Measurements from ENCODE around the gene DHX32. TPM values are rescaled to one million over a fixed set of nuclear protein-coding genes. Genes with fewer than 3 reads are reported as not detected.

DHX32 gene
- total RNA-seq, 1 donor from 2014 or later: 15.5 TPM

- intact Hi-C loops (cut with micrococcal nuclease): no loop called here
- no peaks in the 10 kb centered on the region for H3K9me3 Mint-ChIP-seq
- POLR2A ChIA-PET: no interaction called here
- no peak overlapping the region for H3K27ac Mint-ChIP-seq
- H3K4me1 Mint-ChIP-seq: no peaks in the 10 kb centered on the region
- TF ChIP-seq CTCF (IDR thresholded peaks at IDR 0.05): no peak
- no peak overlapping the region for H3K4me3 Mint-ChIP-seq
- H3K27me3 Mint-ChIP-seq: no peaks in the 10 kb centered on the region
- ATAC-seq (ENCODE audit: low read depth) (no peak), DNase-seq (no peak)
- CTCF ChIA-PET: no interaction called here
- peaks cover 7% of the 10 kb centered on the region for H3K36me3 Mint-ChIP-seq (ENCODE audit: low read depth)
Measured at GRCh38 chr10:125859128-125859817, 21.8 kb downstream of the DHX32 start.

DNA sequence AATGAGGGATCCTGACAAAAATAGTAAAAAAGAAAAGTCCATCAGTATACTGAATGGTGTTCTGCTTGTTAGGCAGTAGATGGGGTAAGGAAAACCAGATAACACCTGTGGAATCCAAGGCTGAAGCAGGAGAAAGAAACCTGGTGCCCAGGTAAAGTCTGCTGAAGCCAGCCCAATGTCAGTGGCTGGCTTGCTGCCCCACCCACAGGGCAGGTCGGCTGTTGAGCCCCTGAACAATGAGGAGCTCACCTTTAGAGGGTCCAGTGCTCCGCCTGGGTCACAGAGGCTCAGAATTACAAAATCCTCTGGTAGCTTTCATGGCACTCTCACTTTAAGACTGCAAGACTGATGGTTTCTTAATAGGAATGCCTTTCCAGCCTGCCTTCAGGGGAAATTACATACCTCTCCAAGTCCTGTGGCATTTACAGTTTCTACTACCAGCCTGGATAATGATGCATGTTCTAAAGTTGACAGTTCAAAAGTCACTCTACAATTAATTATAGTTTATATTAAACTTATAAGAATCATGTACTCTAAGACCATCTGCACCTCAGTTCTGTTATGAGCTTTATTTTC lies 23.8 kb downstream of the DHX32 start:
- ATAC-seq (ENCODE audit: low read depth): no peak
- Mint-ChIP-seq H3K36me3 (ENCODE audit: low read depth) (peaks cover 17% of the 10 kb centered on the region), H3K9me3 (no peaks in the 10 kb centered on the region), H3K4me1 (no peaks in the 10 kb centered on the region), H3K27me3 (no peaks in the 10 kb centered on the region), H3K27ac (no peak overlapping the region), H3K4me3 (no peak overlapping the region)
- TF ChIP-seq CTCF (IDR thresholded peaks at IDR 0.05): no peak
- CTCF ChIA-PET: interaction anchor here (0.6 kb wide), 1 partner anchor 38 kb away, joined by 4 read pairs; no protein-coding TSS in a partner anchor
- intact Hi-C loops (cut with micrococcal nuclease): no loop called here
- no peak for DNase-seq
- POLR2A ChIA-PET: no interaction called here

DNA sequence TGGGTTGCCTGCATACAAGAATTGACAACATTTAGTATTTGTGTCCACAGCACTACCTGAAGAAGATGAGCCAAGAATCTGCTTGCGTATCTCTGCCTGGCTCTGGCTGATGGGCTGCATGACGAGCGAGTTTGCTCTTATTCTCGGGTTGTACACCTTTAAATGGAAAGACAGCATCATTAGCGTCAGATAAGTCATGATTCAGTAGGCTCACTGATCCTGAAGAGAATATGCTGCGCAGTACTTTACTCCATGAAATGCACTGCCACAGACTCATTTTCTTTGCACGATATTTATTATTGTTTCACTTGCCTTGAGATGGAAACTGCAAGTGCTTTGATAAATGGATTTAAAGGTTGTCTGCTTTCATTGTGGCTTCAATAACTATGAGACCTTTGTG lies 28.6 kb downstream of the DHX32 start:
- H3K27me3 Mint-ChIP-seq: no peaks in the 10 kb centered on the region
- no peaks in the 10 kb centered on the region for H3K4me1 Mint-ChIP-seq
- H3K9me3 Mint-ChIP-seq: no peaks in the 10 kb centered on the region
- no peak for TF ChIP-seq CTCF (IDR thresholded peaks at IDR 0.05)
- H3K27ac Mint-ChIP-seq: no peak overlapping the region
- intact Hi-C loops (cut with micrococcal nuclease): no loop called here
- DNase-seq: no peak
- ChIA-PET POLR2A (no interaction called here), CTCF (no interaction called here)
- H3K4me3 Mint-ChIP-seq: no peak overlapping the region
- peaks cover 45% of the 10 kb centered on the region for H3K36me3 Mint-ChIP-seq (ENCODE audit: low read depth)
- ATAC-seq (ENCODE audit: low read depth): no peak

- POLR2A ChIA-PET: no interaction called here
- intact Hi-C loops (cut with micrococcal nuclease): no loop called here
- Mint-ChIP-seq H3K36me3 (ENCODE audit: low read depth) (peaks cover 54% of the 10 kb centered on the region), H3K27ac (no peak overlapping the region), H3K9me3 (no peaks in the 10 kb centered on the region), H3K4me1 (no peaks in the 10 kb centered on the region), H3K27me3 (no peaks in the 10 kb centered on the region), H3K4me3 (no peak overlapping the region)
- ATAC-seq (ENCODE audit: low read depth) (no peak), DNase-seq (no peak)
- CTCF ChIA-PET: no interaction called here
- no peak for TF ChIP-seq CTCF (IDR thresholded peaks at IDR 0.05)
Measured at GRCh38 chr10:125850766-125851731, 30.0 kb downstream of the DHX32 start.

DNA sequence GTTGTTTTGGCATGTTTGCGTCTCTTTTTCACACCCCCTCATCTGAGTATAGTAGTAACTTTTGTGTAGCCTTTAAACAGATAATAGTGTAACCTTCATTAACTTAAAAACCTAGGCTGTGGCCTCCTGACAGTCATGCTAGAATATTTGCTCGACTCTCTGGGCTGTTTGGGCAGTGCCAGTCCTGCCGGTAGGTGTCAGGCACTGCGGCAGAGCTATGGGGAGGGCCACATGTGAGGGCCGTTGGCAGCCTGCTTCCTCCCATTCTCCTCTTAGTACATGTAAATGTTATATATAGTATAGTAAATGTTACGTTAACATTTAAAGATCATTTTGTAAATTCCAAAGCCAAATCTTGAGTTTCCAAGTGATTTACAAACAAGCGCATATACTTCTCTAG lies 31.6 kb downstream of the DHX32 start:
- H3K36me3 Mint-ChIP-seq (ENCODE audit: low read depth): peaks cover 60% of the 10 kb centered on the region
- H3K4me1 Mint-ChIP-seq: no peaks in the 10 kb centered on the region
- CTCF ChIA-PET: no interaction called here
- intact Hi-C loops (cut with micrococcal nuclease): no loop called here
- no peak overlapping the region for H3K27ac Mint-ChIP-seq
- H3K9me3 Mint-ChIP-seq: no peaks in the 10 kb centered on the region
- H3K27me3 Mint-ChIP-seq: no peaks in the 10 kb centered on the region
- H3K4me3 Mint-ChIP-seq: no peak overlapping the region
- ATAC-seq (ENCODE audit: low read depth) (no peak), DNase-seq (no peak)
- POLR2A ChIA-PET: no interaction called here
- TF ChIP-seq CTCF (IDR thresholded peaks at IDR 0.05): no peak

All from activated B cell treated with CpG ODN at 0.5 μM for 24 hours (primary cell).